Ectodermal cell (in vitro differentiated cells): ENCODE data around the gene WDR49.

Experiments
- H3K27ac ChIP-seq: 2 replicates; pipeline ENCODE4 v1.7.0; 2013; ENCODE audit warnings: mild to moderate bottlenecking, low read depth, low read length; ENCODE audit not compliant: insufficient read depth, poor library complexity, severe bottlenecking
- H3K27me3 ChIP-seq: 2 replicates; pipeline ENCODE4 v1.7.0; 2013; ENCODE audit warnings: mild to moderate bottlenecking, low read length; ENCODE audit not compliant: insufficient read depth, control insufficient read depth, poor library complexity, severe bottlenecking
- H3K36me3 ChIP-seq: one replicate; pipeline ENCODE4 v1.7.0; 2013; ENCODE audit warnings: low read length; ENCODE audit not compliant: control insufficient read depth, insufficient read depth
- H3K4me1 ChIP-seq: one replicate; pipeline ENCODE4 v1.7.0; 2013; ENCODE audit warnings: low read length; ENCODE audit not compliant: control insufficient read depth, insufficient read depth
- H3K4me3 ChIP-seq: 2 replicates; pipeline ENCODE4 v1.7.0; 2013; ENCODE audit warnings: low read depth, low read length, control low read depth; ENCODE audit not compliant: insufficient read depth
- H3K9me3 ChIP-seq: 2 replicates; pipeline ENCODE4 v1.7.0; 2013; ENCODE audit warnings: mild to moderate bottlenecking, low read length, moderate library complexity; ENCODE audit not compliant: control insufficient read depth
- WGBS, 2 experiments: methylation state at CpG; one replicate each; pipeline ENCODE4 v1.1.7; 2013; ENCODE audit warnings: missing lambda C conversion rate in 2 of 2; 5-methylcytosine and 5-hydroxymethylcytosine counted together

The WDR49 gene

GRCh38 chr3:167441256-167441655 is 212.5 kb downstream of the WDR49 start:
- Histone ChIP-seq H3K27ac (no peak overlapping the region), H3K27me3 (no peaks in the 10 kb centered on the region), H3K9me3 (no peaks in the 10 kb centered on the region), H3K4me1 (no peaks in the 10 kb centered on the region), H3K4me3 (no peak overlapping the region), H3K36me3 (no peaks in the 10 kb centered on the region)
- WGBS, 2 experiments, result 89 to 100% methylated on average over 1 of the region's 2 CpGs

- H3K27ac ChIP-seq, result no peak overlapping the region
- WGBS, 2 experiments, result 82 to 91% methylated on average over 2 of the region's 2 CpGs
- no peaks in the 10 kb centered on the region for H3K9me3 ChIP-seq
- H3K36me3 ChIP-seq, result no peaks in the 10 kb centered on the region
- no peaks in the 10 kb centered on the region for H3K4me1 ChIP-seq
- no peak overlapping the region for H3K4me3 ChIP-seq
- H3K27me3 ChIP-seq, result no peaks in the 10 kb centered on the region
Observed at GRCh38 chr3:167437428-167438139, 216.2 kb downstream of the WDR49 start.
